ENCODE results near the gene PRR5.

The PRR5 gene

DNA sequence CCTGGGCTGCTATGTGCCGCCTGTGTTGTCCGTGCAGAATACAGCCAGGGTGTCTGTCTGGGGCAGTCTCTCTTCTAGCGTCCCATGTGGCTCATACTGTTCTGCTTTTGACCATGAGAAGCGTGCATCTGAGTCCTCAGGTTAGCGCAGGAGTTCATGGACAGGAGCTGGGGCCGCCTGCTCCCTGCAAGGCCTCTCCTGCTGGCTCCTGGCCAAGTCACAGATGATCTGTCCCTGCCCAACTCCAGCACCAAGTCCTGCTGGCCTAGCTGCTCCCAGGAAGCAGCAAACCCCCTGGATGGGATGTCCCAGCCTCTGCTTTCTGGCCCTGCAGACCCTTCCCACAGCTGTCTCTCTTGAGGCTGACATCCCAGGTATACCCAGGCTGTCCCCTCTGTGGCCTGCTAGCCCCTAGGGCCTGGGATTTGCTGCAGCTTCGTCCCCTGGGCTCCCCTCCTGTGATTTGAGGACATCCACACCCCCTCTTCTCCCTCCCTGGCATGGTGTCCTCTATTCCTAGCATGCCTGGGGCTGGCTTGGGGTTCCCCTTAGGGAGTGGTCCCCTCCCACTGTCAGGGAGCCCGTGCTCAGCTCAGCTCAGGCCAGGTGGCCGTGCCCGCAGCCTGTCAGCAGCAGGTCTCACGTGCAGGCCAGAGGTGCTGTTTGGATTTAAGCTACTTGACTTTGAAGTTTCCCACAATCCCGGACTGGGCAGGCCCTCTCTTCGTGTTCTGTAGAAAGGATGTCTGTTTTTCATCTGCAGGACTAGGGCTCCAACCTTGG is 17.8 kb downstream of the PRR5 start:
- DNase-seq = no peak

DNA sequence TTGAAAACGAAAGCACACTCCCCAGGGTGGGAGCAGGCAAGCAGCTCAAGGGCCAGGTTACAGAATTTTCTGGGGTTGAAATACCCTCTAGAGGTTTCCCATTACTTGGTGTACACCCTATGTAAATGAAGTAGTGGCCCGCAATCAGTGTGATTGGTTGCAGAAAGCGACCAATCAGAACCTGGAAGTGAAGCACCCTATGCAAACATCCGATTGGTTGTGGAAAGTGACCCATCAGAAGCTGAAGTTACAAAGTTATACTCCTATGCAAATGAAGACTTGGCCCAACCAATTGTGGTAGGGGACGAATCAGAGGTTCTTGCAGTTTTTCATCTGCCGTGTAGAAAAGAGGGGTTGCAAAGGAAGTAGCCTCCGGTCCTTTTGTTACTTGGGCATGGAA is 19.2 kb downstream of the PRR5 start:
- no peak for DNase-seq

DNA sequence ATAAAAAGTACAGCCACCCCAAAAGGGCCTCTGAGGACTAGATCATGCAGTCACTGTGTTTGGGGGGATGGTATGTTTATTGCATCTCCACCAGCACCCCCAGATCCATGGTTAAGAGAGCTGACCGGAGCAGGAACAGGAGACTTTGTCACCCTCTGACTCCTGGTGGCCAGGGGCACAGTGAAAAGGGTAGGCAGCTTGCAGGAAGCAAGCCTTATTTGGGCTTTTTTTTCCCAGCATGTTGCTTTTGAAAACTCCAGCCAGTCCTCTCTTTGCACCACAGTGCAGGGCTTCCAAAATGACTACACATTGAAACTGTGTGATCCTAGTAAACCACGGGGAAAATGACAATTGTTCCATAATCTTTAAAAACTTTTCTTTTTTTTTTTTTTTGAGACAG is 20.6 kb downstream of the PRR5 start:
- no peak for DNase-seq

DNA sequence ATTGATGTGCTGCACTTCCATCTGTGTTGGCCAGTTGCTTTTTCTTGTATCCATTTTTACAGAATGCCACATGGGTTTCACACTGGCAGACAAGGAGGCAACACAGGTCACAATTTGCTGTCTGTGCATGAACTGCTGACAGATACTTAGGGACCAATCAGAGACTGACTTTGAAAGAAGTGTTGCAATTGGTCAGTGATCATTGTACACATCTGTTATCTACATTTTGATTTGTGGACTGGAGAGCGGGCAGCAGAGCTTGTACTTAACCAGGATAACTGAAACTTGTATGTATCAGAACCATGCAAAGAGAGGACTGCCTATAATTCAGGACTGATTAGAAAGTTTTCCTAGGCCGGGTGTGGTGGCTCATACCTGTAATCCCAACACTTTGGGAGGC is 21.8 kb downstream of the PRR5 start:
- DNase-seq = no peak

DNA sequence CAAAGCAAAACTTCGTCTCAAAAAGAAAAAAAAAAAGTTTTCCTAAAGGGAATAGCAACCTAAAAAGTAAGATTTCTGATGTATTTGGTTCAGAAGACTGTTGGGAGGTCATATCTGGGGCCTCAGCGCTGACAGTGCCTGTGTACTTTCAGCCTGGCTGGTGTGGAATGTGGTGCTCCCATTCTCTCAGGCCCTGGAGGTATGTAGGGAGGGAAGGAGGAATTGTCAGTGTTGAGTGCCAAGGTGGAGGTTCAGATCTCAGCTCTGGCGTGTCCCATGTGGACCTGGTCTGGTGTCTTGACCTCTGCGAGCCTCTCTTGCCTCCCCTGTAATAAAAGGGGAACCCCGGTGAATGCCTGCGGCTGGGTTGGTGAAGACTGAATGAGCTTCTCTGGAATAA is 22.4 kb downstream of the PRR5 start:
- DNase-seq = no peak

DNA sequence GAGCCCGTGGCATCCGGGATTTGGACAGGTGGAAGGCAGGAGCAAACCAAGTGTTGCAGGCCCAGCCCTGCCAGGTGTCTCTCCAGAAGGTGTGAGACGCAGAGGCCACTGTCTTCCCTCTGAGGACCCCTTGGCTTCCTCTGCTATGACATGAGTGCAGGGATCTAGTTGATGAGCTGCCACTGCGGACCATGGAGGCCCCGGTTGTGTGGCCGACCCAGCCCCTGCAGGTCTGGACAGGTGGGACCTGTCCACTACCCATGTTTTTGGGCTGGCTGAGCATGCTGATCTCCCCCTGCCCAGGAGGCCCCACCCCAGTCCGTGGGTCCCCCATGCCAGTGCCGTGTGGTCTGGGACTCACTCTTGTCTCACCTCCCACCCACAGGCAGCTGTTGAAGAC is 22.9 kb downstream of the PRR5 start:
- DNase-seq = no peak

DNA sequence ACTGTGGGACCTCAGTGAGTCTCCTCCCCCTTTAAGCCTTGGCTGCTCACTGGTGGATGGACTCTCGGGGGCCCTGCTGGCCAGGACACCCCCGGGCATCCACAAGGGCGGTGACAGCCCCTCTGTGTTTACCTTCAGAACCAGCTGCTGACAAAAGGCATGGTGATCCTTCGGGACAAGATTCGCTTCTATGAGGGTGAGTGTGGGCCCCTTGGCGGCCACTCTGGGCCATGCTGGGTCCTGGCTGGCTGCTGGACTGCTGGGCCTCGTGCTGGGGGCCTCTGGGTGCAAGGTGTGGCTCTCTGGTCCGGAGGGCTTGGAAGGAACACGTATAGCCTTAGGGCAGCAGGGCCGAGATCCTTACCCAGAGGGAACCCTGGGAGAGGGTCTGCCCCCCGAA is 24.4 kb downstream of the PRR5 start:
- no peak for DNase-seq

DNA sequence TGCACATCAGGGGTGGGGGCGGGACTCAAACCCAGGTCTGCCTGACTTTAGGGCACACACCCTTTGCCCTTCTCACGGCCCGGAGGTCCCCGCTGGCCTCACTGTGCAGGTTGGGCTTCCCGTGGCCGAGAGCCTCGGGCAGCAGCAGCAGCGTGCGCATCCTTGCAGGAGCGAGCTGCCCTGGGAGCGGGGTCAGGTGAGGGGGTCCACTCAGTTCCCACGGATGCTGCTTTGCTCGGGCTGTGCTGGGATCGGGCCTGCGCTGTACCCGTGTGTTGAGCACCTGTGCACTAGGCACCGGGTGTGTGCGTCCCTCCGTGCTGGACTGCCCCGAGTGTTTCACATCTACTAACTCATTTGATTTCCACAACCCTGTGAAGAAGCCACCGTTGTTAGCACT is 25.1 kb downstream of the PRR5 start:
- DNase-seq = no peak

DNA sequence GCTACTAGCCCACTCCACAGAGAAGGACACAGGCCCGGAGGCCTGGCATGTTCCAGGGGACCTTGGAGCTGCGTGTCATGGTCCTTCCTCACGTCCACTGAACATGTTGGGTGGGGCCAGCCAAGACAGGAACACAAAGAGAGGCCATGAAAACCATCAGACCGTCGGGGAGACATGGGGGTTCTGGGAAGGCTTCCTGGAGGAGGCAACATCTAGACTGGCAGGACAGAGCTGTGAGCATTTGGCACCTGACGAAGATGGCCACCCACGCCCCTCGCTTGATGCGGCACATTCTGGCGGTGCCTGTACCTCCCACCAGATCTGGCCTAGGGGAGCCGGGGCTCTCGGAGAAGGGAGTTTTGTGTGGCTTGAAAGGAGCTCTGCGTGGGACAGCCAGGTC is 25.7 kb downstream of the PRR5 start:
- no peak for DNase-seq

DNA sequence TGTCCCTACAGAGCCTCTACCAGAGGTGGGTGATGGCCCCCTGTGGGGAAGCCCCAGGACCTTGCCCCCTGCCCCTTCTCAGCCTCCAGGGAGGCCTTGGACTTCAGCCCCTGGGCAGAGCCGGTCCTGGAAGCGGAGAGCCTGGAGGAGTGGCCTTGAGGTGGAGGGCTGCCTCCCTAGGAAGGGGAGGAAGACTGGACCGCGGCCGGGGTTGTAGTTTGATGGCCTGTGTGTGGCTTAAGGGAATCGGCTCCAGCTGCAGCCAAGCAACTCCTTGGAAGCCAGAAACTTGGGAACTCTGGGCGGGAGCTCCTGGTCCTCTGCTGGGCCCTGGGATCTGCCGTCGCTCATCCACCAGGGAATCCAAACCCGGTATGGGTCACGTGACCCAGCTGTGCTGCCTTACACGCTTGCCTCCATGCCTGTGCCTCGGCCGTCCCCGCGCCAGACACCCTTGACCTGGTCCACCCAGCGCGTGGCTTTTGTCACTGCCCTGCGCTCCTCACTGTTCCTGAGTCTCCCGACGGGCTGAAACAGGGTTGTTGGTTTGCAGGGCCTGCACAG is 26.8 kb downstream of the PRR5 start:
- DNase-seq = no peak

DNA sequence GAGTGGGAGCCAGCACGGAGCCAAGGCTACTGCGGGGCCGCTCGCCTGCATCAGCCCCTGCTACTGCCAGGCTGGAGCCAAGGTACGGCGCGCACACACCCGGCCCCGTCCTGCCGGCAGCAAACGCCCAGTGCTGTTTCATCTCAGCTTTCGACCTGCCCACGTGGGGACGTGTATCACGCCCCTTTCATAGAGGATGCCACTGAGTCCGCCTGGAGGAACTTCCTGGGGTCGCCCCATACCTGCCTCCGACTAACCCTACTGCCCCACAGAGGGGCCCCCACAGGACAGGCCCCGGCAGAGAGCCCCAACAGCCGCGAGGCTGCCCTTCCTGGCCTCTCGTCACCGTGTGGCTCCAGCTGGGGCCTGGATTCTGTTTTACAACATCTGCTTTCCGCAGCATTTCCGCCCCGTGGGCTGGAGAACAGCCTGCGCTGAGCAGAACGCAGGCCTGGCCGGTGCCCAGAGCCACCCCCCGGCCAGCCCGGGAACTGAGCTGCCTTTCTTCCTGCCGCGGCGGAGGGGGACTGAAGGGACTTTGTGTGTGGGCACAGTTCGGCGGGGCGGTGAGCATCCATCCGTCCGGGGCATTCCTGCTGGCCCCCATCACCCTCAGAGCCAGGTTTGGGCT is 27.5 kb downstream of the PRR5 start:
- DNase-seq = no peak

DNA sequence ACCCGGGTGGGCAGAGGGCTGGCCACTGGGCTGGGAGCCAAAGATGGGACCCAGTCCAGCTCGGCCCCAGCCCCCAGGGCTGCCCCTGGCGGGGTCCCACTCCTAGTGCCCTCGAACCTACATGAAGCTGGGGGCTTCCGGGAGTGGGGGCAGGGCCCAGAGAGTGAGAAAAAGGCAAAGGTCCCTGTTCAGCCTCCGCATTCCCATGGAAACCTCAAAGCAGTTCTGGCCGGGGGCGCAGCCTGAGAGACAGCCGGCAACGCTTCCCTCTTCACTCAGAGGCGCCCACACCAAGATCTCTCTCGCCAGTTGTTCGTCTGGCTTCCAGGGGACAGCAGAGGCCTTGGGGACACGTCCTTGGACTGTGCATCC is 28.0 kb downstream of the PRR5 start:
- no peak for DNase-seq

DNA sequence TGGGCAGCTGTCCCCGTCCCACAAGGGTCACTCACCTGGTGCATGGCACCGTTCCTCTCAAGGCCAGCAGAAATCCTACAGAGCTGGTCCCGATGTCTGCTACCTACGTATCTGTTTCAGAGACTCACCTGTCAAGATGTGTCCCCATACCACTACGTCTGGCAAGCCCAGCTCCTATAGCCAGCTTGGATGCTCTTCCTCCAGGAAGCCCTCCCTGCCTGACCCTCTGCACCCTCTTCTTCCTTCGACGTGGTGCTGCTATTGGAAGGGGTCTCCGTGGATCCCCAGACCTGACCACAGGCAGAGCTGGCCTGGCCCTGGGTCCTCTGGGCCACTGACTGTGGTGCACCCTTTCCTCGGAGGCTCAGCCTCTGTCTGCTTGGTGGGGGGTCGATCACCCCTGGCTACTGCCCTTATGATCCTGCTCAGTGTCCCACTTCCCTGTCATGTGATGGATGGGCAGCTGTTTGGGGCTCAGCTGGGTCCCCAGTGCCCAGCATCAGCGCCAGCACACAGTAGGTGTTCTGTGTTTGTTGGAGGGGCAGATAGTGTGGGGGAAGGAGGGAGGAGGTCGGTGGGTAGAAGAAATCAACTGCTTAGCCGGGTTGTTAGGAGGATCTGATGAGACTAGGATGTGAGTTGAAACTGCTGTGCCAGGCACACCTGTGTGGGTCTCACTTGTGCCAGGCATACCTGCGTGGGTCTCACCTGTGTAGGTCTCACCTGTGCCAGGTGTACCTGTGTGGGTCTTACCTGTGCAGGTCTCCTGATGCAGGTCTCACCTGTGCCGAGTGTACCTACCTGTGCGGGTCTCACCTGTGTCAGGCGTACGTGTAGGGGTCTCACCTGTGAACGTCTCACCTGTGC is 28.7 kb downstream of the PRR5 start:
- DNase-seq = no peak

DNA sequence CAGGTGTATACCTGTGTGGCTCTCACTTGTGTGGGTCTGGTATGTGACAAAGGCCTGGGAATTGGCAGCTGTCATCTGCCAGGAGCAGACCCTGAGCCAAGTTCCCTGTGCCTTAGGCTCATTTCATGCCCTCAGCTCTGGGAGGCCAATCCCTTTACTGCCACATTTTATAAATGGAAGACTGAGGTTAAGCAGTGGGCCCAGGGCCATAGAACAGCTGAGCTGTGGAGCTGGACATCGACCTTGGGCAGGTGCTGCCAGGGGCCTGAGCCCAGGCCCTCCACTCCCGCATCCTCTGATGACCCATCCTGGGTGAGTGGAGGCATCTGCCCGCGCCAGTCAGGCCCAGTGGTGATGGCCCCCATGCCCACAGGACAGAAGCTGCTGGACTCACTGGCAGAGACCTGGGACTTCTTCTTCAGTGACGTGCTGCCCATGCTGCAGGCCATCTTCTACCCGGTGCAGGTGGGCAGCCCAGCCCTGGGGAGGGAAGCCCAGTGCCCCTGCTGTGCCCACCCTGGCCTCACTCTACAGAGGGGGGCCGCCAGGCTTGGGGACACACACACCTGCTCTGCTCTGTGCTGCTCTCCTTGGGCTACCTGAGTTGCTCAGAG is 29.5 kb downstream of the PRR5 start:
- no peak for DNase-seq

DNA sequence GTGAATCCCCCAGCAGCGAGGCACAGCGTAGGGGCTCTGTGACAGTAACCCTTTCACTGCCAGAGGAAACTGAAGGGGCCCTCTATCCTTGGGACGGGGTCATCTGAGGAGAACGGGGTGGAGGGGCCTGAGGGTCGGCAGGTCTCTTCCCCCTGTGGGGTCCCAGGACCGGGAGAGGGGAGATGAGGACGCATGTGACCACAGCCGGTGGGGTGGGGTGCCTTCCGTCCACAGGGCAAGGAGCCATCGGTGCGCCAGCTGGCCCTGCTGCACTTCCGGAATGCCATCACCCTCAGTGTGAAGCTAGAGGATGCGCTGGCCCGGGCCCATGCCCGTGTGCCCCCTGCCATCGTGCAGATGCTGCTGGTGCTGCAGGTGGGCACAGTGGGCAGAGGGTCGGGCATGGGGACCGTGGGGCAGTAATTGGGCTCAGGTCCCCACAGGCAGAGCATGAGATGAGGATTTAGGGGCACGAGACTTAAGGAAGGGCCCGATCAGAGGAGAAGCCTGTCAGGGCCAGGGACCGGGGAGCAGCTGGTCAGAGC is 30.1 kb downstream of the PRR5 start:
- DNase-seq = no peak

DNA sequence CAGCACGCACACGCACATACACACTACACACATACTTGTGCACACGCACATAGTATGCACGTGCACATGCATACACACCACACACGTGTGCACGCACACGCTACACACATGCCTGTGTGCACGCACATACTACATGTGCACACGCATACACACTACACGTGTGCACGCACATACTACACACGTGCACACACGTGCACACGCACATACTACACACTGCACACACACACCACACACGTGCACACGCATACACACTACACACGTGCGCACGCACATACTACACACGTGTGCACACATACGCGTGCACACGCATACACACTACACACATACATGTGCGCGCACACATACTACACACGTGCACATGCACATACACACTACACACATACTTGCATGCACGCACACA is 30.7 kb downstream of the PRR5 start:
- no peak for DNase-seq

DNA sequence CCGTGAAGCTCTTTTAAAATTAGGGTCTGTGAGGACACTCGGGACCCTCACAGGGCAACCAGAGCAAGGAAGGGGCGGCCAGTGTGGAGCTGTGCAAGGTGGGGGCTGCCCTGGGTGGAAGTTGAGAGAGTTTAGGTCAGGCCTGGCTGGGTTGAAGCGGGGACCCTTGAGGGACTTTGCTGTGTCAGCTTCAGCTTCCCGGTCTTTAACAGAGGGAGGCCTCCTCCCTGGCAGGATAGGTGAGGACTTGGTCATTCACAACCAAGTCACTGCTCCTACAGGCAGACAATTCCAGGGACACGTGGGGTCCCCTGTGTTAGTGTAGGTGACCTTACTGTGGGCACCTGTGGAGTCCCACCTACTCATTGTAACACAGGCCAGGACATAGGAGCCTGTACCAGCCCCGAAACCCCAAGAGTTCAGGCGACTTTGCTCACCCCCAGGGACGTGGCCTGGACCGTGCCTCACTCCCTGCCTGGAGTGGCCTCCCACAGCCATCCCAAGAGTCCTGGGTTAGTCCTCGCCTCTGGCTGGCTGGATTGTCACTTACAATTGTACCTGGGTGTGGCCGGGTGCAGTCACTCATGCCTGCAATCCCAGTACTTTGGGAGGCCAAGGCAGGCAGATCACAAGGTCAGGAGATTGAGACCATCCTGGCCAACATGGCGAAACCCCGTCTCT is 31.6 kb downstream of the PRR5 start:
- DNase-seq = no peak

DNA sequence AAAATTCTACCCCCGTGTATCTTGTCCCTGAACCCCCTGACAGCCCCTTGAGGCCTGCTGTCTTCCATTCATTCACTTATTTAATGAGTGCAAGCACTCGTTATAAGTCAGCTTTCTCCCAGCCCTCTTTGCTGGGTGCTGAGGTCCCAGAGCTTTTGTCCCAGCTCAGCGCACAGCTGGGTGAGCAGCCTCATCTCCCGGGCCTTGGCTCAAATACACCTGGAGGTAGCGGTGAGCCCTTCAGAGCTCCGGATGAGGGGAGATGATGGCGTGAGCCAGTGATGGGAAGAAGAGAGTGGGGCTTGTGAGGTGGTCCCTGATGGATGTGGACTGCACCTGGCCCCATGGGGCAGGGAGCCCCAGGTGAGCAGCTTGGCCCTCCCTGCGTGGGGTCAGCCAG is 32.3 kb downstream of the PRR5 start:
- DNase-seq = no peak

DNA sequence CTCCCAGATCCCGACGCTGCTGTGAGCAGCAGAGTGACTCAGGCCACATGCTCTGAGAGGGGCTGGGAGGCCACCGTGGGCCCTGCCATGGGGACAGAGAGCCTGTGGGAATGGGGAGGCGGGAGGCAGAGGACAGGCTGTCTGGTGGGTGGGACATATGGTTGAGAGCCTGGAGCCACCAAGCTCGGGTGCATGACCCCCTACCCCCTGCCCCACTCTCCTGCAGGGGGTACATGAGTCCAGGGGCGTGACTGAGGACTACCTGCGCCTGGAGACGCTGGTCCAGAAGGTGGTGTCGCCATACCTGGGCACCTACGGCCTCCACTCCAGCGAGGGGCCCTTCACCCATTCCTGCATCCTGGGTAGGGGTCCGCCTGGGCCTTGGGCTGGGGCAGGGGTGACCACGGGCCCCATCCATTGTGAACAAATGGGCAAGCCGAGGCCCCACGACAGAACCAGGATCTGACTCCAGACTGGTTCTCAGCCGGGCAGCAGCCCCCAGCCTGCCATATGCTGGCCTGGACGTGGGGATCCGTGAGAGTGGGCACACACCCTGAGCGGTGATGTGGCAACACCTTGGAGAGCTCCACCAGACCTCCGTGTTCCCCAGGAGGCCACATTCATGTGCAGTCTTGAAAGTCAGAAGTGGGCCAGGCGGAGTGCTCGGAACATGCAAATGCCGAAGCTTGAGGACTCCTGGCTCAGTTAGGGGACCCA is 33.0 kb downstream of the PRR5 start:
- DNase-seq = no peak

DNA sequence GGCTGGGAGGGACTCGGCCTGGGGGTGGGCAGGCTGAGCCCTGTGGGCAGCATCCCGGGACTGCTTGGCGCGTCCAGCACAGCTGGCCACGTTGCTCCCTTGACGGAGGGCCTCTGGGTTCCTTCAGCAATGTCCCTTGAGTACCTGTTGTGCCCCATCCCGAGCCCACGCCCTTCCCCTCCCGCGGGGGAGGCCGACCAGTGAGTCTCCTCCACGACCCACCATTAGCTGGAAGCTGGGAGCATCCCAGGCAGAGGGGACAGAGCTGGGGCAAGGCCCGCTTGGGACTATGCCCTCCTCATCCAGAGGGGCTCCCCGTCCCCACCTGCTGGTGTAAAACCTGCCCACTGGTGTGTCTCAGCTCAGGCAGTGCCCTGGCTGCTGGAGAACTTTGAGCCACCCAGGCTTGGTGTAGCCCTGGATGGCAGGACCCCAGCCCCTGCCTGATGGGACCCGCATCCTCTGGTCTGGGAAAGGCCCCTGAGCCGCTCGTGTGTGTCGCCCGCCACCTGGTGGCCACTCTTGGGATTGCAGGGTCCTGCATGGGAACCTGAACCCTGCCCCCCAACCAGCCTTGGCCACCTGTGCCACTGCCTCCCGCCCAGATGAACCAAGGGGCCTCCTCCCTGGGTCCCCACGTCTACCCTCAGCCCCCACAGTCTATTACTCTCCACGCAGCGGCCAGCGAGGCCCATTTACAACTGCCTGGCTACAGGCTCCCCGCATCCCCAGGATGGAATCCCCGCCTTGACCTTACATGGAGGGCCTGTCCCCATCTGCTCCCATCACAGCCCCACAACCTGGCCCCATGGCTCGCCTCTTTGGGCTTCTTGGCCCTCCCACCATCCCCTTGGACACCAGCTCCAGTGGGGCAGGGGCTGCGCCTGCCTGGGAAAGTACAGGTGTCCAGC is 33.8 kb downstream of the PRR5 start:
- DNase-seq = no peak
